ENCODE data around the gene ENPP3. TPM values are rescaled to one million over a fixed set of nuclear protein-coding genes. Genes with fewer than 3 reads are reported as not detected.

The ENPP3 gene
- total and polyA plus RNA-seq, 2 experiments from 2014 or later = 0.98 to 2.7 TPM

GRCh38 chr6:131688286-131688685, 51.2 kb downstream of the ENPP3 start:
- H3K4me2 ChIP-seq = no peak overlapping the region
- no peaks in the 10 kb centered on the region for H3K79me2 ChIP-seq
- no peaks in the 10 kb centered on the region for H4K20me1 ChIP-seq (ENCODE audit: insufficient read depth, poor library complexity, severe bottlenecking)
- H3K36me3 ChIP-seq (replicated peaks; ENCODE audit: insufficient read depth, low read depth) = no peaks in the 10 kb centered on the region
- 100% methylated on average over 1 of the region's 1 CpG for WGBS (ENCODE audit: low lambda C conversion rate, missing lambda C conversion rate)
- H3K4me3 ChIP-seq = no peak overlapping the region
- H3K27me3 ChIP-seq = no peaks in the 10 kb centered on the region
- TF ChIP-seq EZH2 (IDR thresholded peaks at IDR 0.05; ENCODE audit: borderline replicate concordance) = no peak
- TF ChIP-seq, protein P1, sequence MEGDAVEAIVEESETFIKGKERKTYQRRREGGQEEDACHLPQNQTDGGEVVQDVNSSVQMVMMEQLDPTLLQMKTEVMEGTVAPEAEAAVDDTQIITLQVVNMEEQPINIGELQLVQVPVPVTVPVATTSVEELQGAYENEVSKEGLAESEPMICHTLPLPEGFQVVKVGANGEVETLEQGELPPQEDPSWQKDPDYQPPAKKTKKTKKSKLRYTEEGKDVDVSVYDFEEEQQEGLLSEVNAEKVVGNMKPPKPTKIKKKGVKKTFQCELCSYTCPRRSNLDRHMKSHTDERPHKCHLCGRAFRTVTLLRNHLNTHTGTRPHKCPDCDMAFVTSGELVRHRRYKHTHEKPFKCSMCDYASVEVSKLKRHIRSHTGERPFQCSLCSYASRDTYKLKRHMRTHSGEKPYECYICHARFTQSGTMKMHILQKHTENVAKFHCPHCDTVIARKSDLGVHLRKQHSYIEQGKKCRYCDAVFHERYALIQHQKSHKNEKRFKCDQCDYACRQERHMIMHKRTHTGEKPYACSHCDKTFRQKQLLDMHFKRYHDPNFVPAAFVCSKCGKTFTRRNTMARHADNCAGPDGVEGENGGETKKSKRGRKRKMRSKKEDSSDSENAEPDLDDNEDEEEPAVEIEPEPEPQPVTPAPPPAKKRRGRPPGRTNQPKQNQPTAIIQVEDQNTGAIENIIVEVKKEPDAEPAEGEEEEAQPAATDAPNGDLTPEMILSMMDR (IDR thresholded peaks at IDR 0.05; ENCODE audit: poor library complexity) = no peak
- TF ChIP-seq EZH2phosphoT487 (IDR thresholded peaks at IDR 0.05; ENCODE audit: low read depth, severe bottlenecking, unreplicated experiment) = no peak
- H3K9me3 ChIP-seq (ENCODE audit: low read depth) = no peaks in the 10 kb centered on the region
- no peak for DNase-seq (ENCODE audit: low spot score)
- no peak overlapping the region for H2AFZ ChIP-seq
- no peaks in the 10 kb centered on the region for H3K4me1 ChIP-seq (ENCODE audit: insufficient read depth)
- no peaks in the 10 kb centered on the region for H3K9me2 ChIP-seq (replicated peaks; ENCODE audit: insufficient read depth)
- H3K27ac ChIP-seq = no peak overlapping the region

DNA sequence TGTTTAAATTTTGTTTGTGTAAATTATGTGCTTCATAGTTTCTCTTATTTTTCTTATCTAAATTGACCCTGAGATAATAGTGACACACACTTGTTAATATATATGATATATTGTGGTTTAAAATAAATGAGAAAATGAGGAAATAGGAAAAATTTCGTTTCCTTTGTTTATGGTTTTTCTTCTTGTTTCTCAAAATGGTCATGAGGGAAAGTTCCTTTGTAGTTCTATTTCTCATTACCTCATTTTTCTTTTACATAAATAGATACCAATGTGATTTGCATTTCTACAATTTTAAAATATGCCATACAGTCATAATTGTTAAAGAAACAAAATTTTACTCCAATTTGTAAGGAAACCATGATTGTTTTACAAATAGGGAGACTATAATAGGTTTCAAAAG, 54.9 kb downstream of the ENPP3 start:
- no peaks in the 10 kb centered on the region for H3K79me2 ChIP-seq
- WGBS (ENCODE audit: low lambda C conversion rate, missing lambda C conversion rate) = 77% methylated on average over 1 of the region's 1 CpG
- no peak overlapping the region for H3K4me2 ChIP-seq
- no peaks in the 10 kb centered on the region for H4K20me1 ChIP-seq (ENCODE audit: insufficient read depth, poor library complexity, severe bottlenecking)
- H3K4me3 ChIP-seq = no peak overlapping the region
- no peak overlapping the region for H3K27ac ChIP-seq
- no peak overlapping the region for H2AFZ ChIP-seq
- H3K9me3 ChIP-seq (ENCODE audit: low read depth) = no peaks in the 10 kb centered on the region
- no peaks in the 10 kb centered on the region for H3K4me1 ChIP-seq (ENCODE audit: insufficient read depth)
- H3K27me3 ChIP-seq = no peaks in the 10 kb centered on the region
- DNase-seq (ENCODE audit: low spot score) = no peak
- TF ChIP-seq EZH2phosphoT487 (IDR thresholded peaks at IDR 0.05; ENCODE audit: low read depth, severe bottlenecking, unreplicated experiment) (no peak), EZH2 (IDR thresholded peaks at IDR 0.05; ENCODE audit: borderline replicate concordance) (no peak)
- TF ChIP-seq, protein P1 (IDR thresholded peaks at IDR 0.05; ENCODE audit: poor library complexity) = no peak
- no peaks in the 10 kb centered on the region for H3K9me2 ChIP-seq (replicated peaks; ENCODE audit: insufficient read depth)
- no peaks in the 10 kb centered on the region for H3K36me3 ChIP-seq (replicated peaks; ENCODE audit: insufficient read depth, low read depth)

- H3K79me2 ChIP-seq = no peaks in the 10 kb centered on the region
These were observed 55.5 kb downstream of the ENPP3 start for GRCh38 chr6:131692589-131692988.

More at GRCh38 chr6:131692589-131692988, 55.5 kb downstream of the ENPP3 start:
- H3K4me1 ChIP-seq (ENCODE audit: insufficient read depth) = no peaks in the 10 kb centered on the region
- H2AFZ ChIP-seq = no peak overlapping the region
- no peaks in the 10 kb centered on the region for H3K36me3 ChIP-seq (replicated peaks; ENCODE audit: insufficient read depth, low read depth)
- H4K20me1 ChIP-seq (ENCODE audit: insufficient read depth, poor library complexity, severe bottlenecking) = no peaks in the 10 kb centered on the region
- DNase-seq (ENCODE audit: low spot score) = no peak
- H3K9me2 ChIP-seq (replicated peaks; ENCODE audit: insufficient read depth) = no peaks in the 10 kb centered on the region
- H3K27me3 ChIP-seq = no peaks in the 10 kb centered on the region
- H3K4me3 ChIP-seq = no peak overlapping the region
- H3K27ac ChIP-seq = no peak overlapping the region
- no peaks in the 10 kb centered on the region for H3K9me3 ChIP-seq (ENCODE audit: low read depth)
- TF ChIP-seq, protein P1 (IDR thresholded peaks at IDR 0.05; ENCODE audit: poor library complexity) = no peak
- no peak for TF ChIP-seq EZH2 (IDR thresholded peaks at IDR 0.05; ENCODE audit: borderline replicate concordance)
- no peak for TF ChIP-seq EZH2phosphoT487 (IDR thresholded peaks at IDR 0.05; ENCODE audit: low read depth, severe bottlenecking, unreplicated experiment)
- no peak overlapping the region for H3K4me2 ChIP-seq

All from hepatocyte (in vitro differentiated cells).